Placental epithelial cell (primary cell): ENCODE measurements around the gene ZNF425. TPM values are rescaled to one million over a fixed set of nuclear protein-coding genes. Genes with fewer than 3 reads are reported as not detected.

Source experiments
- small RNA-seq: library from RNA; depleted of rRNA; stranded (forward); fragments of <200 nt; gene quantifications from one replicate; pipeline ENCODE3, GENCODE V24; 2012
- total RNA-seq: library from RNA; depleted of rRNA; stranded (reverse); fragments of >200 nt; gene quantifications from 2 replicates; pipeline ENCODE4 v1.2.3, GENCODE V29; 2012

The ZNF425 gene, protein sequence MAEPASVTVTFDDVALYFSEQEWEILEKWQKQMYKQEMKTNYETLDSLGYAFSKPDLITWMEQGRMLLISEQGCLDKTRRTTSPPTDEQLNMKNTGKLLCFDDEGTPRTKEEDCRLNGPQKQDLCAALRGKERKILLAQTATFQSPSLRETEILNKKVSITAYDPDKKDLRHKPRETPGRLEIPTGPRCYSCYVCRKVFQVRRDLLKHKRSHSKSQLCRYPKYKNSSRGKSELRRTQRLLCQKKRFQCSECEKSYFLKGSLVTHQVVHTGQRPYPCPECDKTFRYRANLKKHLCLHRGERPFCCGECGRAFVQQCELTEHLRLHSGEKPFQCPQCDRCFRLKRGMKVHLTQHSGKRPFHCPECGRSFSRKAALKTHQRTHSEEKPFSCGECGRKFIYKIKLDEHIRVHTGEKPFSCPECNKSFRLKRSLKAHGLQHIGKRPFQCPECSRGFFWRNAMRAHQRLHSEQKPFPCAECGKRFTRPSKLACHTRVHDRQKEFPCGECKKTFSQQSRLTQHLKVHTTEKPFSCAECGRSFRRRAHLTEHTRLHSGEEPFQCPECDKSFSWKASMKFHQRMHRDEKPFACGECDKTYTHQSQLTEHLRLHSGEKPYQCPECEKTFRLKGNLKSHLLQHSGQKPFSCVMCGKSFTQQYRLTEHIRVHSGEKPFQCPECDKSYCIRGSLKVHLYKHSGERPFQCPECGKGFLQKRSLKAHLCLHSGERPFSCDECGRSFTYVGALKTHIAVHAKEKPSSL
- 6.7 and 9.0 TPM in 2 replicates for total RNA-seq

DNA sequence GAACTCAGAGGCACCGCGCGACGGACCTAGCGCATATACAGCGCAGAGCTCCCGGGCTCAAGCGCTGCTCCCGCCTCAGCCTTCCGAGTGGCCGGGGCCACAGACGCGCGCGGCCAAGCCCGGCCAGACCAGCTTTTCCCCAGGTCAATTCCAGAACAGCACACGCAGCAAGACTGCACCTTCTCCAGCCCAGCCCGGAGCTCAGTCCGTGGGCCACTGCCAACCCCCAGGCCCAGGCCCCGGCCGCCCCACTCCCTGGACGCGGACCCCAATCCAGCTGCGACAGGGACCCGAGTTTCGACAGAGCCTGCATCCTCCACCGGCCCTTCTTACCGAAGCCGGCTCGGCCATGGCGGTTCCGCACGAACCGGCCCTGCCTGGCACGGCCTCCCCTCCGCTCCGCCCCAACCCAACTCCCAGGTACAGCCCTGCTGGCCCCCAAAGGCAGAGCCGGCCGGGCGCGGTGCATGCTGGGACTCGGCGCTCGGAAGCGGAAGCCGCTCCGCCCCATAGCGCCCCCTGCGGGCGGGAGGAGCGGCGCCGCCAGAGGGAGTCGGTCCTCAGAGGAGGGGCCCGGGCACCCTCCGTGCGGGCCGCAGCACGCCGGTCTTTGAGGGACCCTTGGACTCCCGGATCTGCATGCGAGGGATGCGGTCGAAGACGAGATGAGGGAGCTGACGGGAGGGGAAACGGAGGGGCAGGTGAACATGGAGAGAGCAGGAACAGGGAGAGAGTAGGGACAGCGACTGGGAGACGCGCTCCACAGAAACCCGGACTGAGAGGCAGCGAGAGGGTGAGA lies at the start of gene ZNF425:
ZNF425 (minus strand) TSS at position 462 of the 799 bp plus-strand sequence; CDS start at position 351, 111 bp downstream.

DNA sequence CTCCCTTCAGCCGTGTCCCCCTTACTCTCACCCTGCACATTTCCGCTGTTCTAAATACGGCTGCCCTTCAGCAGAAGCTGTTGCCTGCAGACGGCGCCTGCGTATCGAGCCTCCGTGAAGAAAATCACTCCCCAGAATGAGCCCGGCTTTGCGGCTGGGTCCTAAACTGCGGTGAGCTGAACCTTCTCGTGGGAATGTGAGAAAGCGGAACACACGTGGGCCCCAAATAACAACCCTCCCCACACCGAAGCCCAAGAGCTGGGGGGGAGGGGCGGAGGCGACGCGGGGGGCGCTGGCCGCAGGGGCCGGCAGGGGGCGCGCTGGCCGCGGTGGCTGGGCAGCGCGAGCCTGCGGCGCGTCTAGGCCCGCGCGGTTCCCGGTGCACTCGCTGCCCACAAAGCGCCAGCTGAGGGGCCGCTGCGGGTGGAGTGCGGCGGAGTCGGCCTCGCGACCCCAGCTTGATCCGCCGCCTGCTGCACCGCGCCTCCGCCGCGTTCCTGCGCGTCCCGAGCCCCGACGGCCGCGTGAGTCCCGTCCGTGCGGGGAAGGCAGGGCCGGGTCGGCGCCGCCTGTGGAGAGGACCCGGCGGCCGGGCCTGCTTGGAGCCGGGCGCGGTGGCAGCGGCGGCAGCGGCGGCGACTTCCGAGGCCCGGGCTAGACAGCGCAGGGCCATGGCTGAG lies 21.1 kb upstream of the ZNF425 start, which contains the start of gene ZNF398:
ZNF398 (plus strand) TSS at position 382 of the 680 bp plus-strand sequence; CDS start at position 672, 290 bp downstream.

DNA sequence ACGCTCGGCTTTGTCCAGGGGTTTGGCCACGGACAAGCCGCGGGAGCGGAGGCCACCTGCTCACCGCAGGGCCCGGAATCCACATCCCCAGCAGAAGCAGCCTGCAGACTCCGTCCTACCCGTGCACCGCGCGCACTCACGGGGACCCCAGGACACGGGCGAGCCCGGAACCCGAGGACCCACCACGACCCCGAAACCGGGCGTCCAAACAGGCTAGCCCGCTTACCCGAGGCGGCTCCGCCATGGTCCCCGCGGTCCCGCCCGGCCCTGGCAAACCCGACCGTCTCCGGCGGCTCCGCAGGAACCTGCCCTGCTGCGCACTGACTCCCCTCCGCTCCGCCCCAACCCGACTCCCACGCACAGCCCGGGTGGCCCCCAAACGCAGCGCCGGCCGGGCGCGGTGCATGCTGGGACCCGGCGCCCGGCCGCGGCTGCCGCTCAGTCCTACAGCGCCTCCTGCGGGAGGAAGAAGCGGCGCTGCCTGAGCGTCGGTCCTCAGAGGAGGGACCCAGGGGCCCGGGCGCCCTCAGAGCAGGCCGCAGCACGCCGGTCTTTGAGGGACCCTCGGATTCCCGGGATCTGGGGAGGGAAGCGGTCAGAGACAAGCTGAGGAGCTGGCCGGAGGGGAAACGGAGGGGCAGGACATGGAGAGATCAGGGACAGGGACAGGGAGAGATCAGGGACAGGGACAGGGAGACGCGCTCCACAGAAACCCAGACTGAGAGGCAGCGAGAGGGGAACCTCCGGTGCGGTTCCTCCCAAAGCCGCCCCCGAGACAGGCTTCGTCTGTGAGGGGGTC lies 35.5 kb downstream of the ZNF425 start, which contains the start of gene ZNF786:
ZNF786 (minus strand) TSS at position 322 of the 799 bp plus-strand sequence; CDS start at position 244, 78 bp downstream.

Small RNA genes lying within 50 kb of the gene (small RNA-seq; reads per million reads assigned to genes)
- not detected for gene COX6B1P1
- gene RN7SL521P: not detected

Other genes with a start within 250 kb of the ZNF425 start
- 7.4 and 8.2 TPM in 2 replicates for gene EZH2, start 242.0 kb downstream of the ZNF425 start, total RNA-seq
- gene PDIA4, start 97.8 kb downstream of the ZNF425 start, total RNA-seq: 233 and 420 TPM in 2 replicates
- gene ZNF786, start 35.6 kb downstream of the ZNF425 start, total RNA-seq: 7.4 and 7.5 TPM in 2 replicates
- 22.4 and 29.2 TPM in 2 replicates for gene ZNF398, start 21.1 kb upstream of the ZNF425 start, total RNA-seq
- 24.8 and 26.7 TPM in 2 replicates for gene ZNF282, start 69.2 kb upstream of the ZNF425 start, total RNA-seq
- gene ZNF212, start 113.3 kb upstream of the ZNF425 start, total RNA-seq: 8.7 and 11.8 TPM in 2 replicates
- gene ZNF783, start 135.9 kb upstream of the ZNF425 start, total RNA-seq: 16.3 and 21.2 TPM in 2 replicates